PC-9 (cell line): ENCODE measurements around the gene C1QL4. TPM values are rescaled to one million over a fixed set of nuclear protein-coding genes. Genes with fewer than 3 reads are reported as not detected.

Source experiments
- BruUV-seq: library from RNA; stranded (reverse); fragments of 400-500 nt; replicated peaks from 2 replicates; lab custom pipeline; 2021; lab: Mats Ljungman, UMichigan
- CTCF ChIA-PET: fragments of 300-600 bp; sonication (Branson Sonifier 250); formaldehyde crosslinking; loops from one replicate; lab custom pipeline; 2022; ENCODE audit warnings: antibody characterized with exemption; lab: Charles Lee
- POLR2A ChIA-PET: fragments of 300-600 bp; sonication (Branson Sonifier 250); formaldehyde crosslinking; loops from one replicate; lab custom pipeline; 2022; ENCODE audit warnings: antibody characterized with exemption; ENCODE audit not compliant: unreplicated experiment; lab: Charles Lee
- DNase-seq, 2 experiments: peaks; one replicate each; pipeline versions ENCODE4 v3.0.0 to v3.0.0-alpha.2; 2015 to 2022; ENCODE audit warnings: mixed read lengths in 1 of 2
- H2AFZ ChIP-seq: fragments of 200-600 bp; sonication (generic); 2 replicates; pipeline ENCODE4 v1.8.1; 2017; ENCODE audit warnings: antibody characterized with exemption
- H3F3A ChIP-seq: fragments of 200-600 bp; sonication (generic); 2 replicates; pipeline ENCODE4 v1.8.1; 2017; ENCODE audit warnings: antibody characterized with exemption, mild to moderate bottlenecking, low read depth; ENCODE audit not compliant: insufficient read depth
- H3K27ac ChIP-seq: fragments of 200-600 bp; sonication (generic); 2 replicates; pipeline ENCODE4 v1.6.1; 2016; ENCODE audit warnings: mixed run types
- H3K27me3 ChIP-seq: fragments of 200-600 bp; sonication (generic); 2 replicates; pipeline ENCODE4 v1.6.1; 2016; ENCODE audit warnings: low read depth, mixed run types; ENCODE audit not compliant: insufficient read depth
- H3K36me3 ChIP-seq: fragments of 200-600 bp; sonication (generic); 2 replicates; pipeline ENCODE4 v1.6.1; 2016; ENCODE audit warnings: low read depth, mixed run types
- H3K4me1 ChIP-seq: fragments of 200-600 bp; sonication (generic); replicated peaks from 2 replicates; pipeline ENCODE4 v1.6.1; 2016; ENCODE audit warnings: mixed run types; ENCODE audit not compliant: insufficient read depth
- H3K4me2 ChIP-seq: fragments of 200-600 bp; sonication (generic); 2 replicates; pipeline ENCODE4 v1.6.1; 2017; ENCODE audit warnings: mixed run types
- H3K4me3 ChIP-seq: fragments of 200-600 bp; sonication (generic); 2 replicates; pipeline ENCODE4 v1.6.1; 2016; ENCODE audit warnings: mixed run types
- H3K79me2 ChIP-seq: fragments of 200-600 bp; sonication (generic); 2 replicates; pipeline ENCODE4 v1.6.1; 2017; ENCODE audit warnings: low read depth, mixed run types
- H3K9me2 ChIP-seq: fragments of 200-600 bp; sonication (generic); 2 replicates; pipeline ENCODE4 v1.8.1; 2017; ENCODE audit warnings: mild to moderate bottlenecking; ENCODE audit not compliant: insufficient read depth
- H3K9me3 ChIP-seq: fragments of 200-600 bp; sonication (generic); 2 replicates; pipeline ENCODE4 v1.8.1; 2016; ENCODE audit warnings: low read depth; ENCODE audit not compliant: insufficient read depth
- H4K20me1 ChIP-seq: fragments of 200-600 bp; sonication (generic); 2 replicates; pipeline ENCODE4 v1.8.1; 2017; ENCODE audit not compliant: insufficient read depth
- EZH2 ChIP-seq: fragments of 200-600 bp; sonication (generic); IDR thresholded peaks from 2 replicates; pipeline ENCODE4 v1.8.0; 2017; ENCODE audit warnings: antibody characterized with exemption, low read depth
- intact Hi-C: fragments of 100-400 bp; cut with micrococcal nuclease; formaldehyde crosslinking; loops from one replicate; pipeline ENCODE4 v1.10.0; 2022; ENCODE audit not compliant: unreplicated experiment
- total RNA-seq: library from RNA; stranded (reverse); gene quantifications from 2 replicates; pipeline ENCODE4 v1.2.3, GENCODE V29; 2021
- TF ChIP-seq, protein P1 (sequence below): fragments of 200-600 bp; sonication (generic); conservative IDR thresholded peaks from 2 replicates; pipeline ENCODE4 v1.6.1; 2017; ENCODE audit warnings: mixed run types, antibody characterized with exemption, mild to moderate bottlenecking, moderate library complexity

Gene C1QL4
- total RNA-seq, 1 experiment from 2014 or later = 0.22 TPM

DNA sequence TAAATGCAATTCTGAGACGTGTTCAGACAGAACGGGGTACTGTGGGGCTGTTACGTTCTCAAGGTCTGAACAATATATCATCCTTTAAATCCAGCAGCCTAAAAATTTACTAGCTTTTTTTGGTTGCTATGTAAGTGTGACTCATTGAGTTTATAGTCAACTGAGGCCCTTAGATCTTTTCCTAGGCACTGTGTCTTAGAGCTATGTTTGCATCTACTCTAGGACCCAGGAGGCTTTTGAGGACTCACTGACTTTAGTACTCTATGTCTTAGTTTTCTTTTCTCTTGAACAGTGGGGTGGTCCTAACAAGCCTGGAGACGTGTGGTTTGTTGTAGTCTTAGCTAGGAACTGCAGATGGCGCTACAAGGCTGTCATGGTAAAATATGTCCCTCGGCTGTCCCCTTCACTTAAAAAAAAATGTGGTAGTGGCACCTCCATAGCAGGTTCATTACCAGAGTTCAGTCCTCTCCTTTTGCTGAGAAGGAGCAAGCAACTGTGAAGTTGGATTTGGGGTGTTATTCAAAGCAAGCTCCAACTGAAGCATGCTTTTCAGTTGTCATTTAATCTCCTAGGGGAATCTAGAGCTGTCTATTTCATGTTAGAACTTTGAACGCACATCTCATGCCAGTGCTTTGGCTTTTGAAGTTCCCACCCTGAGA, 21.6 kb upstream of the C1QL4 start:
- H3K27me3 ChIP-seq = no peaks in the 10 kb centered on the region
- H3K79me2 ChIP-seq = no peaks in the 10 kb centered on the region
- no peaks in the 10 kb centered on the region for H3K36me3 ChIP-seq
- POLR2A ChIA-PET = interaction anchor here (0.6 to 0.8 kb wide), 3 partner anchors 8 to 168 kb away, joined by 7 to 22 read pairs (median 10); partner anchors contain the start of gene SPATS2
- BruUV-seq = no TSS peak
- no peak overlapping the region for H3K4me3 ChIP-seq
- no peaks in the 10 kb centered on the region; the same call in 1 of the 2 replicates for H3F3A ChIP-seq
- H2AFZ ChIP-seq = no peak overlapping the region
- H3K4me2 ChIP-seq = no peak overlapping the region
- intact Hi-C loops = loop anchor here (1.0 kb wide), 3 partner anchors 156 to 222 kb away; no protein-coding TSS in a partner anchor
- no peak overlapping the region for H3K27ac ChIP-seq
- CTCF ChIA-PET = interaction anchor here (0.5 to 3.1 kb wide), 16 partner anchors 11 to 405 kb away, joined by 3 to 51 read pairs (median 6); partner anchors contain the start of gene DNAJC22
- DNase-seq = peak; percentile 51 to 54
- H3K9me3 ChIP-seq = no peaks in the 10 kb centered on the region
- no peaks in the 10 kb centered on the region for H3K9me2 ChIP-seq
- H4K20me1 ChIP-seq = no peaks in the 10 kb centered on the region
- no peaks in the 10 kb centered on the region for H3K4me1 ChIP-seq
- TF ChIP-seq EZH2 = no peak
- TF ChIP-seq, protein P1, sequence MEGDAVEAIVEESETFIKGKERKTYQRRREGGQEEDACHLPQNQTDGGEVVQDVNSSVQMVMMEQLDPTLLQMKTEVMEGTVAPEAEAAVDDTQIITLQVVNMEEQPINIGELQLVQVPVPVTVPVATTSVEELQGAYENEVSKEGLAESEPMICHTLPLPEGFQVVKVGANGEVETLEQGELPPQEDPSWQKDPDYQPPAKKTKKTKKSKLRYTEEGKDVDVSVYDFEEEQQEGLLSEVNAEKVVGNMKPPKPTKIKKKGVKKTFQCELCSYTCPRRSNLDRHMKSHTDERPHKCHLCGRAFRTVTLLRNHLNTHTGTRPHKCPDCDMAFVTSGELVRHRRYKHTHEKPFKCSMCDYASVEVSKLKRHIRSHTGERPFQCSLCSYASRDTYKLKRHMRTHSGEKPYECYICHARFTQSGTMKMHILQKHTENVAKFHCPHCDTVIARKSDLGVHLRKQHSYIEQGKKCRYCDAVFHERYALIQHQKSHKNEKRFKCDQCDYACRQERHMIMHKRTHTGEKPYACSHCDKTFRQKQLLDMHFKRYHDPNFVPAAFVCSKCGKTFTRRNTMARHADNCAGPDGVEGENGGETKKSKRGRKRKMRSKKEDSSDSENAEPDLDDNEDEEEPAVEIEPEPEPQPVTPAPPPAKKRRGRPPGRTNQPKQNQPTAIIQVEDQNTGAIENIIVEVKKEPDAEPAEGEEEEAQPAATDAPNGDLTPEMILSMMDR = peak; percentile 87

DNA sequence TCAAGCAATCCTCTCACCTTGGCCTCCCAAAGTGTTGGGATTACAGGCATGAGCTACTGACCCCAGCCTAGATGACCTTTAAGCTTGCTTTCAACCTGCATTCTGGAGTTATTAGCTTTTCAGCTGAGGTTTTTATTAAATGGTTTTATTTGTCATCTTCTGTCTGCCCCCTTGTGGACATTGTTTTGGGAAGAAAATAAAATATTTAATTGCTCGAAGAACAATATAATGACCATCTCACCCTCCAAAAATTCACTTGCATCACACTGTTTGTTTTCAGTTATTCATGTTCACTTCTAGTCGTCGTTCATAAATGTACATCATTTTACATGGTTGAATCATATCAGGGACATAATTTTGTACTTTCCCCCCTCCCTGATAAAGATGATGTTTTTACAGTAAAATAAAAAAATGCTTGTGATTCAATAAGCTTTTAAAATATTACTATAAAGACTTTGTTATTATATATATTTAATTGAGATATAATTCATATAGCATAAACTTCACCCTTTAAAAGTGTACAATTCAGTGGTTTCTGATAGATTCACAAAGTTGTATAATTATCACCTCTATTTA, 20.2 kb upstream of the C1QL4 start:
- no peaks in the 10 kb centered on the region for H3K27me3 ChIP-seq
- TF ChIP-seq, protein P1 = peak; percentile 80
- no peak for TF ChIP-seq EZH2
- H3K36me3 ChIP-seq = no peaks in the 10 kb centered on the region
- no peaks in the 10 kb centered on the region for H3K79me2 ChIP-seq
- BruUV-seq = no TSS peak
- no peaks in the 10 kb centered on the region for H4K20me1 ChIP-seq
- no peaks in the 10 kb centered on the region; the same call in 1 of the 2 replicates for H3F3A ChIP-seq
- H3K4me2 ChIP-seq = no peak overlapping the region
- intact Hi-C loops = loop anchor here (1.0 kb wide), 2 partner anchors 26 to 69 kb away; no protein-coding TSS in a partner anchor
- no peaks in the 10 kb centered on the region for H3K9me3 ChIP-seq
- H3K27ac ChIP-seq = no peak overlapping the region
- no peaks in the 10 kb centered on the region for H3K9me2 ChIP-seq
- H2AFZ ChIP-seq = no peak overlapping the region
- DNase-seq = peak in 1 of 2 experiments; percentile 57
- no peak overlapping the region for H3K4me3 ChIP-seq
- POLR2A ChIA-PET = interaction anchor here (0.7 kb wide), 2 partner anchors 154 to 384 kb away, joined by 8 to 9 read pairs; no protein-coding TSS in a partner anchor
- no peaks in the 10 kb centered on the region for H3K4me1 ChIP-seq
- CTCF ChIA-PET = interaction anchor here (0.6 to 3.1 kb wide), 10 partner anchors 11 to 223 kb away, joined by 3 to 51 read pairs (median 5); partner anchors contain the start of gene DNAJC22

DNA sequence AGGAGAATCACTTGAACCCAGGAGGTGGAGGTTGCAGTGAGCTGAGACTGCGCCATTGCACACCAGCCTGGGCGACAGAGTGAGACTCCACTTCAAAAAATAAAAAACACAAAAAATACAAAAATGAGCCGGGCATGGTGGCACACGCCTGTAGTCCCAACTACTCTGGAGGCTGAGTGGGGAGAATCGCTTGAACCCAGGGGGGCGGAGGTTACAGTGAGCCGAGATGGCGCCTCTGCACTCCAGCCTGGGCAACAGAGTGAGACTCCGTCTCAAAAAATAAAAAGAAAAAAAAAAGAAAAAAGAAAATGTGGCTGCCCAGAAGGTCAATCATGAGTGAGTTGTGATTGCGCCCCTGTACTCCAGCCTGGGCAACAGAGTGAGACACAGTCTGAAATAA, 18.9 kb upstream of the C1QL4 start:
- no peaks in the 10 kb centered on the region for H3K9me2 ChIP-seq
- H3K9me3 ChIP-seq = no peaks in the 10 kb centered on the region
- H4K20me1 ChIP-seq = no peaks in the 10 kb centered on the region
- ChIA-PET CTCF (interaction anchor here (1.6 kb wide), 1 partner anchor 68 kb away, joined by 4 read pairs; no protein-coding TSS in a partner anchor), POLR2A (no interaction called here)
- no peaks in the 10 kb centered on the region for H3K79me2 ChIP-seq
- H3K4me3 ChIP-seq = no peak overlapping the region
- no peak overlapping the region for H3K4me2 ChIP-seq
- H2AFZ ChIP-seq = no peak overlapping the region
- no peaks in the 10 kb centered on the region for H3K27me3 ChIP-seq
- no peaks in the 10 kb centered on the region for H3K36me3 ChIP-seq
- intact Hi-C loops = no loop called here
- no peak overlapping the region for H3K27ac ChIP-seq
- TF ChIP-seq, protein P1 = no peak
- TF ChIP-seq EZH2 = no peak
- H3F3A ChIP-seq = no peaks in the 10 kb centered on the region; the same call in 1 of the 2 replicates
- H3K4me1 ChIP-seq = no peaks in the 10 kb centered on the region
- no peak for DNase-seq
- BruUV-seq = no TSS peak
